H9 (cell line): ENCODE measurements around the gene LHFPL2. TPM values are rescaled to one million over a fixed set of nuclear protein-coding genes. Genes with fewer than 3 reads are reported as not detected.

Experiments used
- DNase-seq: peaks from one replicate; pipeline ENCODE4 v3.0.0-alpha.2; 2017
- H2AFZ ChIP-seq: one replicate; pipeline ENCODE4 v1.6.1; 2013; ENCODE audit warnings: mild to moderate bottlenecking, low read length, control low read depth, moderate library complexity
- H2AK5ac ChIP-seq: 2 replicates; pipeline ENCODE4 v1.6.1; 2013; ENCODE audit warnings: low read length, control low read depth, mixed read lengths; ENCODE audit not compliant: insufficient read length
- H2BK120ac ChIP-seq: one replicate; pipeline ENCODE4 v1.6.1; 2013; ENCODE audit warnings: low read depth, mild to moderate bottlenecking, low read length, control low read depth, inconsistent platforms; ENCODE audit not compliant: poor library complexity, severe bottlenecking
- H2BK12ac ChIP-seq: 2 replicates; pipeline ENCODE4 v1.6.1; 2013; ENCODE audit warnings: low read length, control low read depth, mixed read lengths, low read depth; ENCODE audit not compliant: insufficient read length
- H2BK15ac ChIP-seq: 2 replicates; pipeline ENCODE4 v1.6.1; 2013; ENCODE audit warnings: low read depth, low read length, control low read depth
- H2BK20ac ChIP-seq: one replicate; pipeline ENCODE4 v1.6.1; 2013; ENCODE audit warnings: low read depth, mild to moderate bottlenecking, low read length, control low read depth, inconsistent platforms; ENCODE audit not compliant: poor library complexity, severe bottlenecking
- H2BK5ac ChIP-seq: 2 replicates; pipeline ENCODE4 v1.6.1; 2013; ENCODE audit warnings: low read length, control low read depth, mixed read lengths; ENCODE audit not compliant: insufficient read length
- H3K14ac ChIP-seq: 2 replicates; pipeline ENCODE4 v1.6.1; 2013; ENCODE audit warnings: low read length, control low read depth; ENCODE audit not compliant: insufficient read depth
- H3K18ac ChIP-seq: 2 replicates; pipeline ENCODE4 v1.6.1; 2013; ENCODE audit warnings: low read depth, mild to moderate bottlenecking, mixed read lengths, low read length, control low read depth; ENCODE audit not compliant: insufficient read length
- H3K23ac ChIP-seq: 2 replicates; pipeline ENCODE4 v1.6.1; 2013; ENCODE audit warnings: low read length, control low read depth, mixed read lengths, low read depth; ENCODE audit not compliant: insufficient read length
- H3K23me2 ChIP-seq: 2 replicates; pipeline ENCODE4 v1.6.1; 2013; ENCODE audit warnings: low read depth, mild to moderate bottlenecking, mixed read lengths, low read length, control low read depth; ENCODE audit not compliant: insufficient read length, poor library complexity, severe bottlenecking
- H3K27ac ChIP-seq: 2 replicates; pipeline ENCODE4 v1.5.1; 2013; ENCODE audit warnings: low read length, control low read depth, mixed read lengths, low read depth; ENCODE audit not compliant: insufficient read length
- H3K27me3 ChIP-seq: 2 replicates; pipeline ENCODE4 v1.6.1; 2013; ENCODE audit warnings: low read length, control low read depth, inconsistent platforms; ENCODE audit not compliant: insufficient read depth
- H3K4ac ChIP-seq: 2 replicates; pipeline ENCODE4 v1.6.1; 2013; ENCODE audit warnings: low read depth, mild to moderate bottlenecking, control low read depth, inconsistent platforms, low read length, moderate library complexity
- H3K4me1 ChIP-seq: 2 replicates; pipeline ENCODE4 v1.6.1; 2013; ENCODE audit warnings: low read length, control low read depth, inconsistent platforms; ENCODE audit not compliant: insufficient read depth
- H3K4me2 ChIP-seq: 2 replicates; pipeline ENCODE4 v1.6.1; 2013; ENCODE audit warnings: low read length, control low read depth, mixed read lengths; ENCODE audit not compliant: insufficient read length, insufficient read depth
- H3K56ac ChIP-seq: 2 replicates; pipeline ENCODE4 v1.6.1; 2013; ENCODE audit warnings: low read depth, mild to moderate bottlenecking, mixed read lengths, low read length, control low read depth; ENCODE audit not compliant: insufficient read length
- H3K79me1 ChIP-seq: 2 replicates; pipeline ENCODE4 v1.6.1; 2013; ENCODE audit warnings: low read depth, mild to moderate bottlenecking, moderate library complexity, low read length, control low read depth, inconsistent platforms; ENCODE audit not compliant: insufficient read depth, poor library complexity, severe bottlenecking
- H3K79me2 ChIP-seq: 2 replicates; pipeline ENCODE4 v1.6.1; 2013; ENCODE audit warnings: low read length, control low read depth, inconsistent platforms; ENCODE audit not compliant: insufficient read depth
- H3K9ac ChIP-seq: 2 replicates; pipeline ENCODE4 v1.6.1; 2013; ENCODE audit warnings: low read length, control low read depth, mixed read lengths; ENCODE audit not compliant: insufficient read length; ENCODE audit errors: extremely low read depth
- H3K9me3 ChIP-seq: one replicate; pipeline ENCODE4 v1.6.1; 2013; ENCODE audit warnings: low read depth, low read length, inconsistent platforms; ENCODE audit not compliant: control insufficient read depth
- H3T11ph ChIP-seq: one replicate; pipeline ENCODE4 v1.6.1; 2013; ENCODE audit warnings: mild to moderate bottlenecking, low read length, control low read depth, inconsistent platforms
- H4K20me1 ChIP-seq: one replicate; pipeline ENCODE4 v1.6.1; 2013; ENCODE audit not compliant: control insufficient read depth, insufficient read length, insufficient read depth
- H4K5ac ChIP-seq: 2 replicates; pipeline ENCODE4 v1.6.1; 2013; ENCODE audit warnings: low read depth, mild to moderate bottlenecking, mixed read lengths, low read length, control low read depth; ENCODE audit not compliant: insufficient read length
- H4K8ac ChIP-seq: replicated peaks from 2 replicates; pipeline ENCODE4 v1.6.1; 2013; ENCODE audit warnings: low read length, control low read depth, mixed read lengths, low read depth; ENCODE audit not compliant: insufficient read length
- H4K91ac ChIP-seq: 2 replicates; pipeline ENCODE4 v1.6.1; 2013; ENCODE audit warnings: low read depth, mild to moderate bottlenecking, moderate library complexity, mixed read lengths, low read length, control low read depth; ENCODE audit not compliant: insufficient read length
- H3K27ac Mint-ChIP-seq, 3 experiments: 2 replicates in 2 of 3; 3 replicates in 1 of 3; pipeline ENCODE4 v1.8.0; 2020 to 2021; ENCODE audit warnings: mixed read lengths in 3 of 3, mild to moderate bottlenecking in 1 of 3, moderate library complexity in 1 of 3
- H3K27me3 Mint-ChIP-seq: 2 replicates; pipeline ENCODE4 v1.8.0; 2021; ENCODE audit warnings: low read depth, mild to moderate bottlenecking, moderate library complexity, mixed read lengths
- H3K36me3 Mint-ChIP-seq, 3 experiments: 2 replicates in 2 of 3; 3 replicates in 1 of 3; pipeline ENCODE4 v1.8.0; 2020 to 2021; ENCODE audit warnings: low read depth in 3 of 3, mixed read lengths in 3 of 3; ENCODE audit not compliant: insufficient read depth in 1 of 3
- H3K4me1 Mint-ChIP-seq, 2 experiments: 2 replicates each; pipeline ENCODE4 v1.8.0; 2020; ENCODE audit warnings: mixed read lengths in 2 of 2
- H3K4me3 Mint-ChIP-seq, 2 experiments: 2 replicates in 1 of 2; 3 replicates in 1 of 2; pipeline ENCODE4 v1.8.0; 2020 to 2021; ENCODE audit warnings: mild to moderate bottlenecking in 2 of 2, mixed read lengths in 2 of 2, moderate library complexity in 1 of 2
- H3K9me3 Mint-ChIP-seq, 2 experiments: 2 replicates in 1 of 2; 3 replicates in 1 of 2; pipeline ENCODE4 v1.8.0; 2020; ENCODE audit warnings: mild to moderate bottlenecking in 2 of 2, mixed read lengths in 2 of 2, moderate library complexity in 1 of 2
- CTCF ChIP-seq: fragments of 200-600 bp; sonication (generic); conservative IDR thresholded peaks from 3 replicates; pipeline ENCODE4 v1.8.0; 2021; ENCODE audit warnings: antibody characterized with exemption, mild to moderate bottlenecking
- WGBS: extraction: QIAGEN DNeasy Blood & Tissue Kit; methylation state at CpG from one replicate; pipeline ENCODE4 v1.1.7; 2013; ENCODE audit warnings: missing lambda C conversion rate, low lambda C conversion rate, mixed read lengths; ENCODE audit not compliant: insufficient read length; ENCODE audit errors: extremely low coverage; 5-methylcytosine and 5-hydroxymethylcytosine counted together
- long read RNA-seq: library from polyadenylated mRNA; unstranded; transcript quantifications from one replicate; pipeline ENCODE4 v2.0.0, GENCODE V29; 2020
- total RNA-seq: library from RNA; stranded (reverse); gene quantifications from 2 replicates; pipeline ENCODE4 v1.2.1, GENCODE V29; 2021

LHFPL2 gene
- total RNA-seq, result 26.3 and 26.6 TPM in 2 replicates
- long read RNA-seq, full-length matches to known transcripts, result 11 of 38 reads
- long read RNA-seq, partial matches to known transcripts, result 3 of 38 reads
- long read RNA-seq, other reads (novel, unspliced or antisense), result 24 of 38 reads

DNA sequence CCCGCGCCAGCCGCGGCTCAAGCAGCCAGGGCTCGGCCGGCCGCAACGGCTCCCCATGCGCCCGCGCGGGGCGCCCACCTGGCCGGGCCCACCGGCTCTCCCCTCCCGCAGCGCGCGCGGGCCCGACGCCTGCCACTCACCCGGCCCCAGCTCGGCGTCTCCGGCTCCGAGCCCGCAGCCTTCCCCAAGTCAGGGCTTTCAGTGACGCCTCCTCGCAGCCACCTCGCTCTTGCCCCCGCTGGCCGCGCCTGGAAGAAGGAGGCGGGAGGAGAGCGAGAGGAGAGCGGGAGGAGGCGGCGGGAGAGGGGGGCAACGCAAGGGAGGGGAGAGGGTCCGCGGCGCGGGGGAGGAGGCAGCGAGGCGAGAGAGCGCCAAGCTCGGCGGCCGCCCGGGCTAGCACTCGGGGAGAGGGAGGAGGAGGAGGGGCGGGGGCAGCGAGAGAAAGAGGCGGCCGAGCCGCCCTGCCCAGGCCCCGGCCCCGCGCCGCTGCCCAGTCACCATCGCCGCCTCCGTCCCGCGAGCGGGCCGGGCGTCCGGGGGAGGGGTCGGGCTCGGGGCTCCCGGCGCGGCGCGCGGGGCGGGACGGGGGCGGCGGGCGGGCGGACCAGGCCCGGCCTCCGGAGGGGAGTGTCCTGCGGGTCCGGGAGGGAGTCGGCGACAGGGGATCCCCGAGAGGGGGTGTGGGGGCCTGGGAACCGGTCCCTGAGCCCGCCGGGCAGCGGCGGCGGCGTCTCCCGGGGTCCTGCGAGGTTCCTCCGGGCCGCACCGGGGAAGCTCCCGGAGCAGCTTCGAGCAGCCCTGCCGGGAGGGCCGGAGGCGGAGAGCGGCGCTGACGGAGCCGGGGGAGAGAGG lies at the start of gene LHFPL2:
TSS of gene LHFPL2 (minus strand) at position 414 of the 852 bp plus-strand sequence. CDS start 138,559 bp downstream, outside the sequence.
- H2BK20ac ChIP-seq, result no peak within 1 kb of the TSS
- peak within 1 kb of the TSS; percentile 96 for H3K14ac ChIP-seq

More for the DNA sequence above, at the start of gene LHFPL2:
- H4K5ac ChIP-seq, result no peak within 1 kb of the TSS
- H3K23me2 ChIP-seq, result peaks cover 15% of the 10 kb centered on the region
- no peaks in the 10 kb centered on the region for H3K9me3 ChIP-seq
- no peak within 1 kb of the TSS for H2BK5ac ChIP-seq
- H4K8ac ChIP-seq, result no peak within 1 kb of the TSS
- H2BK120ac ChIP-seq, result no peak within 1 kb of the TSS
- no peak within 1 kb of the TSS for H2AK5ac ChIP-seq
- H3K27me3 ChIP-seq, result no peaks in the 10 kb centered on the region
- H3K4me1 ChIP-seq, result peaks cover 8% of the 10 kb centered on the region
- Mint-ChIP-seq H3K9me3 (no peaks in the 10 kb centered on the region), H3K4me3 (peak within 1 kb of the TSS; percentile 81 to 95), H3K36me3 (peaks cover 13 to 24% (median 15%) of the 10 kb centered on the region in 3 experiments), H3K27me3 (no peaks in the 10 kb centered on the region; the same call in 1 of the 2 replicates), H3K27ac (peak within 1 kb of the TSS in 2 of 3 experiments; percentile 72 to 92; a peak in 5 of 7 replicates), H3K4me1 (peaks cover 27 to 34% of the 10 kb centered on the region in 2 experiments)
- no peak within 1 kb of the TSS for H3K56ac ChIP-seq
- WGBS, result no CpG with 5 or more reads among the region's 112 CpGs
- H3K27ac ChIP-seq, result no peak within 1 kb of the TSS
- H3T11ph ChIP-seq, result no peak within 1 kb of the TSS
- peak within 1 kb of the TSS; percentile 75 for H3K18ac ChIP-seq
- no peaks in the 10 kb centered on the region for H3K79me1 ChIP-seq
- no peak within 1 kb of the TSS for H2AFZ ChIP-seq
- no peak for TF ChIP-seq CTCF
- peak within 1 kb of the TSS; percentile 86 for H3K9ac ChIP-seq
- no peaks in the 10 kb centered on the region for H4K20me1 ChIP-seq
- H3K4me2 ChIP-seq, result peak within 1 kb of the TSS; percentile 97
- peak; percentile 69 for DNase-seq
- no peak within 1 kb of the TSS for H4K91ac ChIP-seq
- H2BK15ac ChIP-seq, result no peak within 1 kb of the TSS
- H3K4ac ChIP-seq, result no peak within 1 kb of the TSS
- no peak within 1 kb of the TSS for H3K23ac ChIP-seq
- H3K79me2 ChIP-seq, result peaks cover 19% of the 10 kb centered on the region; the same call in 1 of the 2 replicates
- H2BK12ac ChIP-seq, result no peak within 1 kb of the TSS
